Esophagus squamous epithelium (tissue), 4 donors: ENCODE data around the gene PDE3A.

Source experiments
- CTCF ChIP-seq, 6 experiments: fragments of 450-650 bp in 4 of 6; fragments of 200-600 bp in 2 of 6; sonication (generic) in 2 of 6; IDR thresholded peaks; one replicate each; pipeline ENCODE4 v1.5.1; 2016 to 2019; ENCODE audit warnings: antibody characterized with exemption in 6 of 6, mild to moderate bottlenecking in 4 of 6, moderate library complexity in 4 of 6
- POLR2A ChIP-seq, 4 donors: fragments of 450-650 bp; IDR thresholded peaks; one replicate each; pipeline ENCODE4 v1.6.1; 2017; ENCODE audit warnings: antibody characterized with exemption in 4 of 4, mild to moderate bottlenecking in 4 of 4, moderate library complexity in 3 of 4

- no peak for TF ChIP-seq CTCF (IDR thresholded peaks at IDR 0.05)
- no peak for TF ChIP-seq POLR2A (IDR thresholded peaks at IDR 0.05)
These were observed 7.9 kb upstream of the PDE3A start for GRCh38 chr12:20360407-20360806.
